ENCODE data around the gene TGFBRAP1. TPM values are rescaled to one million over a fixed set of nuclear protein-coding genes. Genes with fewer than 3 reads are reported as not detected.

TGFBRAP1 gene
- total and polyA plus RNA-seq, 5 experiments from 2014 or later, result 19.4 to 26.9 (median 22.8) TPM

- Mint-ChIP-seq H3K27me3 (no peaks in the 10 kb centered on the region), H3K27ac (peak overlapping the region in 2 of 10 donors; percentile 36 to 86), H3K4me3 (no peak overlapping the region), H3K4me1 (peaks cover 19 to 51% (median 40%) of the 10 kb centered on the region in 4 donors), H3K9me3 (no peaks in the 10 kb centered on the region), H3K36me3 (peaks cover 0 to 61% (median 24%) of the 10 kb centered on the region in 3 donors)
- POLR2A ChIA-PET, result no interaction called here
- no peak for ATAC-seq
- DNase-seq, result no peak
Observed at GRCh38 chr2:105307146-105307545, 22.4 kb downstream of the TGFBRAP1 start.

DNA sequence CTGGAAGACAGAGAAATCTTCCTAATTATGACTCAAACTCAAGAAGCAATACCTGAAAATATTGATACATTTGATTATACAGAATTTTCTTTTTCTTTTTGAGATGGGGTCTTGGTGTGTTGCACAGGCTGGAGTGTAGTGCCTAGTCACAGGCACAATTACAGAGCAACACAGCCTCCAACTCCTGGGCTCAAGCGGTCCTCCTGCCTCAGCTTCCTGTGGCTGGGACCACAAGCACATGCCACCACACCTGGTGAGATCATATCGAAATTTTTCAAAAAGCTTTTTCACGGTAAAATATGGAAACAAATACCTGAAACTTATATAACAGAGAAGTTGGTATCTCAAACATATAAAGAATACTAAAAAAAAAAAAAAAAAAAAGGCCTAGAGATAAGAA lies 27.9 kb downstream of the TGFBRAP1 start:
- no peak for ATAC-seq
- POLR2A ChIA-PET, result interaction anchor here (0.7 kb wide), 1 partner anchor 8 kb away, joined by 5 read pairs; no protein-coding TSS in a partner anchor

DNA sequence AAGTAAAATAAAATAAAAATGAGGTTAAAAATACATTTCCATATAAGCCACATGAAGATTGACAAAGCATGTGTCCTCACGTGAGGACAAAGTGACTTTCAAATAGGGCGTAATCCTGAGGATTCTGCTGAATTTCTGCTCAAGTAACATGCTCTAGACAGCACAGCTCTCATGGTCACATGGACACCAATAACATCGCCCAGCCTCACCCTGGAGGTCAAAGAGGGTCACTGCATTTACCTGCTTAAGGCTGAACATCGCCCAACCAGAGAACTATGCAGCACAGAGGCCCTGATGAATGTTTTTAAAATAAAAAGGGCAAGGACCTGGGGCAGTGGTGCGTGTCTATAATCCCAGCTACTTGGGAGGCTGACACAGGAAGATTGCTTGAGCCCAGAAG lies 30.2 kb downstream of the TGFBRAP1 start:
- no peak for ATAC-seq
- peak overlapping the region in 2 of 10 donors; percentile 10 to 25 for H3K27ac Mint-ChIP-seq
- peaks cover 21 to 66% (median 30%) of the 10 kb centered on the region in 3 donors for H3K36me3 Mint-ChIP-seq
- peaks cover 16 to 29% (median 21%) of the 10 kb centered on the region in 4 donors for H3K4me1 Mint-ChIP-seq
- no peak for DNase-seq
- POLR2A ChIA-PET, result interaction anchor here (0.9 kb wide), 1 partner anchor 35 kb away, joined by 3 read pairs; no protein-coding TSS in a partner anchor
- no peak overlapping the region for H3K4me3 Mint-ChIP-seq
- H3K27me3 Mint-ChIP-seq, result no peaks in the 10 kb centered on the region
- H3K9me3 Mint-ChIP-seq, result no peaks in the 10 kb centered on the region

More for the DNA sequence above, 27.9 kb downstream of the TGFBRAP1 start:
- DNase-seq, result no peak
- Mint-ChIP-seq H3K36me3 (peaks cover 19 to 61% (median 23%) of the 10 kb centered on the region in 3 donors), H3K4me3 (no peak overlapping the region), H3K27ac (peak overlapping the region in 2 of 10 donors; percentile 8 to 35), H3K4me1 (peaks cover 16 to 40% (median 29%) of the 10 kb centered on the region in 4 donors), H3K27me3 (no peaks in the 10 kb centered on the region), H3K9me3 (no peaks in the 10 kb centered on the region)

- Mint-ChIP-seq H3K27me3 (no peaks in the 10 kb centered on the region), H3K27ac (peak overlapping the region in 2 of 10 donors; percentile 16 to 33), H3K9me3 (no peaks in the 10 kb centered on the region), H3K4me1 (peaks cover 12 to 21% (median 15%) of the 10 kb centered on the region in 4 donors), H3K4me3 (no peak overlapping the region), H3K36me3 (peaks cover 26 to 70% (median 30%) of the 10 kb centered on the region in 3 donors)
- DNase-seq (no peak), ATAC-seq (no peak)
- POLR2A ChIA-PET, result no interaction called here
Observed at GRCh38 chr2:105298017-105298416, 31.5 kb downstream of the TGFBRAP1 start.

GRCh38 chr2:105297216-105297615 lies 32.3 kb downstream of the TGFBRAP1 start:
- peak overlapping the region in 6 of 10 donors; percentile 7 to 69 (median 47) for H3K27ac Mint-ChIP-seq
- POLR2A ChIA-PET, result no interaction called here
- peaks cover 4 to 16% (median 10%) of the 10 kb centered on the region in 4 donors for H3K4me1 Mint-ChIP-seq
- DNase-seq (no peak), ATAC-seq (no peak)
- H3K9me3 Mint-ChIP-seq, result no peaks in the 10 kb centered on the region
- H3K27me3 Mint-ChIP-seq, result no peaks in the 10 kb centered on the region
- H3K4me3 Mint-ChIP-seq, result no peak overlapping the region
- peaks cover 26 to 70% (median 30%) of the 10 kb centered on the region in 3 donors for H3K36me3 Mint-ChIP-seq

- POLR2A ChIA-PET, result interaction anchor here (0.6 kb wide), 1 partner anchor 20 kb away, joined by 3 read pairs; no protein-coding TSS in a partner anchor
- H3K27ac Mint-ChIP-seq, result peak overlapping the region in 1 of 10 donors; percentile 22
- H3K36me3 Mint-ChIP-seq, result peaks cover 26 to 76% (median 30%) of the 10 kb centered on the region in 3 donors
Observed at GRCh38 chr2:105296017-105296611, 33.4 kb downstream of the TGFBRAP1 start.

DNA sequence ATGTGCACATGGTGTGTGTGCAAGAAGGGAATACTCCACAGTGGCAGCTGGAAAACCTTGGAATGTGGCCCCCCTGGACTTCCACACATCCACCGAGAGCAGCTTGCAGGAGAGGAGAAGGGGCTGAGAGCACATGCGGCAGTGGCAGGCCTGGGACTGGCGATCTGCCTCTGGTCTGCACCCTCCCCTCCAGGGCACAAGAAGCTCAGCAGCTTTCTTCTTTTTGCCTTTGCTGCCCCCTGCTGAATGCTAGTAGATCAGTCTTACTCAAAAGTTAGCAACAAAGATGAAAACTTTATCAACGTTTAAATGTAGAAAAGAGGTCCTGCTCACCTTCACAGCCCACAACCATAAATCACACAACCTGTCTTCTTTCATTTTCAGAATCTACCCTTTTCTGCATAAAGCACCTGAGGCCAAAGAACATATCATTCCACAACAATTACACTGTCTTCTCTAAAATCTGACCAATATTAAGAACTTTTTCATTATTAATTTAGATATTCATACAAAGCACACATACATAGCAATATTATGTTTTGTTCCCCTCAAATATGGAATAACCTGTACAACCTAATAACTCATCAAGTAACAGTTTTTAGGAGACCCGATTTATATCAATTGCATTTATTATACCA lies 34.6 kb downstream of the TGFBRAP1 start:
- Mint-ChIP-seq H3K9me3 (no peaks in the 10 kb centered on the region), H3K27me3 (no peaks in the 10 kb centered on the region), H3K4me3 (no peak overlapping the region), H3K4me1 (peaks cover 0 to 9% (median 3%) of the 10 kb centered on the region in 4 donors), H3K27ac (no peak overlapping the region), H3K36me3 (peaks cover 26 to 85% (median 34%) of the 10 kb centered on the region in 3 donors)
- DNase-seq (peak in 4 of 10 donors; percentile 4 to 18 (median 5)), ATAC-seq (peak in 1 of 2 donors; percentile 38)
- POLR2A ChIA-PET, result interaction anchor here (0.7 kb wide), 1 partner anchor 866 kb away, joined by 3 read pairs; no protein-coding TSS in a partner anchor

More at GRCh38 chr2:105296017-105296611, 33.4 kb downstream of the TGFBRAP1 start:
- Mint-ChIP-seq H3K27me3 (no peaks in the 10 kb centered on the region), H3K4me3 (no peak overlapping the region), H3K9me3 (no peaks in the 10 kb centered on the region), H3K4me1 (peaks cover 0 to 9% (median 5%) of the 10 kb centered on the region in 4 donors)
- ATAC-seq (no peak), DNase-seq (no peak)

GRCh38 chr2:105294046-105294445 lies 35.5 kb downstream of the TGFBRAP1 start:
- DNase-seq (no peak), ATAC-seq (no peak)
- peak overlapping the region in 1 of 10 donors; percentile 47 for H3K27ac Mint-ChIP-seq
- H3K9me3 Mint-ChIP-seq, result no peaks in the 10 kb centered on the region
- peaks cover 26 to 94% (median 34%) of the 10 kb centered on the region in 3 donors for H3K36me3 Mint-ChIP-seq
- POLR2A ChIA-PET, result no interaction called here
- peaks cover 0 to 9% (median 2%) of the 10 kb centered on the region in 4 donors for H3K4me1 Mint-ChIP-seq
- no peak overlapping the region for H3K4me3 Mint-ChIP-seq
- H3K27me3 Mint-ChIP-seq, result no peaks in the 10 kb centered on the region

GRCh38 chr2:105291981-105292380 lies 37.6 kb downstream of the TGFBRAP1 start:
- H3K27ac Mint-ChIP-seq, result peak overlapping the region in 2 of 10 donors; percentile 3 to 9
- no peaks in the 10 kb centered on the region for H3K9me3 Mint-ChIP-seq
- H3K4me1 Mint-ChIP-seq, result peaks cover 0 to 5% (median 3%) of the 10 kb centered on the region in 4 donors
- H3K4me3 Mint-ChIP-seq, result no peak overlapping the region
- peaks cover 10 to 87% (median 17%) of the 10 kb centered on the region in 3 donors for H3K36me3 Mint-ChIP-seq
- no peak for DNase-seq
- POLR2A ChIA-PET, result no interaction called here
- ATAC-seq, result no peak
- H3K27me3 Mint-ChIP-seq, result no peaks in the 10 kb centered on the region

GRCh38 chr2:105290981-105291660 lies 38.4 kb downstream of the TGFBRAP1 start:
- Mint-ChIP-seq H3K27ac (peak overlapping the region in 1 of 10 donors; percentile 9), H3K27me3 (no peaks in the 10 kb centered on the region), H3K4me3 (no peak overlapping the region), H3K9me3 (no peaks in the 10 kb centered on the region), H3K4me1 (peaks cover 0 to 5% (median 2%) of the 10 kb centered on the region in 4 donors), H3K36me3 (peaks cover 7 to 87% (median 11%) of the 10 kb centered on the region in 3 donors)
- ATAC-seq (no peak), DNase-seq (no peak)
- POLR2A ChIA-PET, result no interaction called here

DNA sequence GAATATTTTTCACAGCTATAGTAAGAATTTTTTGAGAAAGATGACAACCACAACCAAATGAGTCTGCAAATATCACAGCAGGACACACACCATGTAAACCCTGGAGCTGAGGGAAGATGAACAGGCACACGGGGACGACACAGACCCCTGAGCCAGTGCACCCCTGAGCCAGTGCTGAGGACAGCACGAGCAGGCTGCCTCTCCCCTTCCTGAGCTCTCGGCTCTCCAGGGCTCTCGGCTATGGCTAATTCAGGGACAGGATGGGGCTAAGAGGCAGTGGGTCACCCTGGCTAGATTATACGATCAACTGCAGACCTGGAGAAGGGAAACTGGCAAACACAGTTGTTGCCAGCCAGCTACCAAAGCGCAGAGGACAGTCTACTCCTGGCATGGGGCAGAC lies 41.4 kb downstream of the TGFBRAP1 start:
- no peaks in the 10 kb centered on the region for H3K27me3 Mint-ChIP-seq
- DNase-seq (no peak), ATAC-seq (no peak)
- POLR2A ChIA-PET, result interaction anchor here (0.6 kb wide), 1 partner anchor 278 kb away, joined by 5 read pairs; no protein-coding TSS in a partner anchor
- H3K27ac Mint-ChIP-seq, result no peak overlapping the region
- no peak overlapping the region for H3K4me3 Mint-ChIP-seq
- peaks cover 0 to 88% (median 8%) of the 10 kb centered on the region in 3 donors for H3K36me3 Mint-ChIP-seq
- H3K9me3 Mint-ChIP-seq, result no peaks in the 10 kb centered on the region
- peaks cover 0 to 3% (median 2%) of the 10 kb centered on the region in 4 donors for H3K4me1 Mint-ChIP-seq

- Mint-ChIP-seq H3K36me3 (peaks cover 0 to 88% (median 8%) of the 10 kb centered on the region in 3 donors), H3K27ac (peak overlapping the region in 3 of 10 donors; percentile 15 to 17 (median 17)), H3K27me3 (no peaks in the 10 kb centered on the region), H3K9me3 (no peaks in the 10 kb centered on the region), H3K4me3 (no peak overlapping the region), H3K4me1 (peaks cover 0 to 3% (median 2%) of the 10 kb centered on the region in 4 donors)
- DNase-seq, result peak in 4 of 10 donors; percentile 4 to 23 (median 8)
- ATAC-seq, result no peak
- POLR2A ChIA-PET, result interaction anchor here (0.6 kb wide), 1 partner anchor 278 kb away, joined by 5 read pairs; no protein-coding TSS in a partner anchor
Observed at GRCh38 chr2:105287692-105288091, 41.8 kb downstream of the TGFBRAP1 start.

Data from naive thymus-derived CD8-positive, alpha-beta T cell (primary cell).